ENCODE data around the gene SPECC1L.

Gene SPECC1L

DNA sequence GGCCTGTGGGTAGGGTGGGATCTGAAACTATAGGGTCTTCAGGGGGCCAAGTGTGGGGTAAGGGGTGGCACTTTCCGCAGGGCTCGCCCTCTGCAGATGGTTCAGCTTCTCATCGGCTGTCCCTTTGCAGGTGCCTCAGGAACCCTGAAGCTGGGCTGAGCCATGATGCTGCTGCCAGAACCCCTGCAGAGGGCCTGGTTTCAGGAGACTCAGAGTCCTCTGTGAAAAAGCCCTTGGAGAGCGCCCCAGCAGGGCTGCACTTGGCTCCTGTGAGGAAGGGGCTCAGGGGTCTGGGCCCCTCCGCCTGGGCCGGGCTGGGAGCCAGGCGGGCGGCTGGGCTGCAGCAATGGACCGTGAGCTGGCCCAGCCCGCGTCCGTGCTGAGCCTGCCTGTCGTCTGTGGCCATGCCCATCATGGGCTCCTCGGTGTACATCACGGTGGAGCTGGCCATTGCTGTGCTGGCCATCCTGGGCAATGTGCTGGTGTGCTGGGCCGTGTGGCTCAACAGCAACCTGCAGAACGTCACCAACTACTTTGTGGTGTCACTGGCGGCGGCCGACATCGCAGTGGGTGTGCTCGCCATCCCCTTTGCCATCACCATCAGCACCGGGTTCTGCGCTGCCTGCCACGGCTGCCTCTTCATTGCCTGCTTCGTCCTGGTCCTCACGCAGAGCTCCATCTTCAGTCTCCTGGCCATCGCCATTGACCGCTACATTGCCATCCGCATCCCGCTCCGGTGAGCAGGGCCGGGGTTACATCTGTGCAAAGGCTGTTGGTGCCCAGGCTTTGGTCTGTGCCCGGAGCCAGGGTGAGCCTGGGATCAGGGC lies 162.6 kb downstream of the SPECC1L start:
- Histone ChIP-seq H3K27me3 (ENCODE audit: insufficient read depth, low read depth) (no peaks in the 10 kb centered on the region), H3K4me1 (ENCODE audit: low read depth, poor library complexity, severe bottlenecking) (peaks cover 97% of the 10 kb centered on the region), H3K36me3 (ENCODE audit: insufficient read depth) (no peaks in the 10 kb centered on the region), H3K9ac (peak overlapping the region; percentile 90), H3K4me2 (peak overlapping the region; percentile 99), H2AFZ (ENCODE audit: low read depth) (no peak overlapping the region), H4K20me1 (ENCODE audit: insufficient read depth) (no peaks in the 10 kb centered on the region), H3K4me3 (IDR thresholded peaks at IDR 0.05; ENCODE audit: insufficient read depth, low read depth, low read length) (no peak overlapping the region), H3K27ac (peak overlapping the region; percentile 100), H3K79me2 (ENCODE audit: insufficient read depth, low read depth) (peaks cover 82% of the 10 kb centered on the region)
- TF ChIP-seq CTCF (conservative IDR thresholded peaks at IDR 0.05; ENCODE audit: low read depth, low read length), result no peak

- peak overlapping the region; percentile 100 for H3K27ac ChIP-seq
- H3K4me1 ChIP-seq (ENCODE audit: low read depth, poor library complexity, severe bottlenecking), result peaks cover 97% of the 10 kb centered on the region
- peak overlapping the region; percentile 99 for H3K4me2 ChIP-seq
- H4K20me1 ChIP-seq (ENCODE audit: insufficient read depth), result no peaks in the 10 kb centered on the region
- no peaks in the 10 kb centered on the region for H3K36me3 ChIP-seq (ENCODE audit: insufficient read depth)
- no peak for TF ChIP-seq CTCF (conservative IDR thresholded peaks at IDR 0.05; ENCODE audit: low read depth, low read length)
- H3K9ac ChIP-seq, result peak overlapping the region; percentile 90
- peaks cover 75% of the 10 kb centered on the region for H3K79me2 ChIP-seq (ENCODE audit: insufficient read depth, low read depth)
- H3K4me3 ChIP-seq (IDR thresholded peaks at IDR 0.05; ENCODE audit: insufficient read depth, low read depth, low read length), result no peak overlapping the region
- H3K27me3 ChIP-seq (ENCODE audit: insufficient read depth, low read depth), result no peaks in the 10 kb centered on the region
- H2AFZ ChIP-seq (ENCODE audit: low read depth), result no peak overlapping the region
Measured at GRCh38 chr22:24433828-24434470, 163.3 kb downstream of the SPECC1L start.

GRCh38 chr22:24434471-24435322 lies 164.1 kb downstream of the SPECC1L start:
- H3K4me2 ChIP-seq, result peak overlapping the region; percentile 99
- TF ChIP-seq CTCF (conservative IDR thresholded peaks at IDR 0.05; ENCODE audit: low read depth, low read length), result no peak
- peaks cover 74% of the 10 kb centered on the region for H3K79me2 ChIP-seq (ENCODE audit: insufficient read depth, low read depth)
- H3K36me3 ChIP-seq (ENCODE audit: insufficient read depth), result no peaks in the 10 kb centered on the region
- H3K9ac ChIP-seq, result peak overlapping the region; percentile 90
- no peak overlapping the region for H3K4me3 ChIP-seq (IDR thresholded peaks at IDR 0.05; ENCODE audit: insufficient read depth, low read depth, low read length)
- peak overlapping the region; percentile 100 for H3K27ac ChIP-seq
- no peak overlapping the region for H2AFZ ChIP-seq (ENCODE audit: low read depth)
- no peaks in the 10 kb centered on the region for H4K20me1 ChIP-seq (ENCODE audit: insufficient read depth)
- no peaks in the 10 kb centered on the region for H3K27me3 ChIP-seq (ENCODE audit: insufficient read depth, low read depth)
- H3K4me1 ChIP-seq (ENCODE audit: low read depth, poor library complexity, severe bottlenecking), result peaks cover 89% of the 10 kb centered on the region

DNA sequence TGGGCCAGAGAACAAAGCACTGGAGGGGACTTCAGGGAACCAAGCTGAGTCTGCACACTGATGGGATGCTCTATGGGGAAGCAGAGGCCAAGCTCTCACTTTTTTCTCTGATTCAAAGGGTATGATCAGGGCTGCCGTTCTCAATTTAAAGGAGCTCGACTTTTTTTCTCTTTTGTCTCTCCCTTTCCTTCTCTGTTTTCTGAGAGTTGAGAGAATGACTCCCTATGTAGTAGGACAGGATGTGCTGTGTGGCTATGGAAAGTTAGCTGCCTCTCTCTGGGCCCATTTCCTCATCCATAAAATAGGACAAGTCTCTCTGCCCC lies 164.7 kb downstream of the SPECC1L start:
- H3K27ac ChIP-seq, result peak overlapping the region; percentile 100
- H3K9ac ChIP-seq, result peak overlapping the region; percentile 90
- no peaks in the 10 kb centered on the region for H3K27me3 ChIP-seq (ENCODE audit: insufficient read depth, low read depth)
- H2AFZ ChIP-seq (ENCODE audit: low read depth), result no peak overlapping the region
- H3K36me3 ChIP-seq (ENCODE audit: insufficient read depth), result no peaks in the 10 kb centered on the region
- peak overlapping the region; percentile 99 for H3K4me2 ChIP-seq
- peaks cover 83% of the 10 kb centered on the region for H3K4me1 ChIP-seq (ENCODE audit: low read depth, poor library complexity, severe bottlenecking)
- H3K79me2 ChIP-seq (ENCODE audit: insufficient read depth, low read depth), result peaks cover 72% of the 10 kb centered on the region
- no peak for TF ChIP-seq CTCF (conservative IDR thresholded peaks at IDR 0.05; ENCODE audit: low read depth, low read length)
- no peaks in the 10 kb centered on the region for H4K20me1 ChIP-seq (ENCODE audit: insufficient read depth)
- no peak overlapping the region for H3K4me3 ChIP-seq (IDR thresholded peaks at IDR 0.05; ENCODE audit: insufficient read depth, low read depth, low read length)

All from KMS-11 (cell line).